NCI-H1105 (cell line): ENCODE measurements around the gene TRAF3IP1.

Source experiments
- DNase-seq: peaks from one replicate; lab custom pipeline; 2025; lab: John Stamatoyannopoulos, UW

TRAF3IP1 gene

DNA sequence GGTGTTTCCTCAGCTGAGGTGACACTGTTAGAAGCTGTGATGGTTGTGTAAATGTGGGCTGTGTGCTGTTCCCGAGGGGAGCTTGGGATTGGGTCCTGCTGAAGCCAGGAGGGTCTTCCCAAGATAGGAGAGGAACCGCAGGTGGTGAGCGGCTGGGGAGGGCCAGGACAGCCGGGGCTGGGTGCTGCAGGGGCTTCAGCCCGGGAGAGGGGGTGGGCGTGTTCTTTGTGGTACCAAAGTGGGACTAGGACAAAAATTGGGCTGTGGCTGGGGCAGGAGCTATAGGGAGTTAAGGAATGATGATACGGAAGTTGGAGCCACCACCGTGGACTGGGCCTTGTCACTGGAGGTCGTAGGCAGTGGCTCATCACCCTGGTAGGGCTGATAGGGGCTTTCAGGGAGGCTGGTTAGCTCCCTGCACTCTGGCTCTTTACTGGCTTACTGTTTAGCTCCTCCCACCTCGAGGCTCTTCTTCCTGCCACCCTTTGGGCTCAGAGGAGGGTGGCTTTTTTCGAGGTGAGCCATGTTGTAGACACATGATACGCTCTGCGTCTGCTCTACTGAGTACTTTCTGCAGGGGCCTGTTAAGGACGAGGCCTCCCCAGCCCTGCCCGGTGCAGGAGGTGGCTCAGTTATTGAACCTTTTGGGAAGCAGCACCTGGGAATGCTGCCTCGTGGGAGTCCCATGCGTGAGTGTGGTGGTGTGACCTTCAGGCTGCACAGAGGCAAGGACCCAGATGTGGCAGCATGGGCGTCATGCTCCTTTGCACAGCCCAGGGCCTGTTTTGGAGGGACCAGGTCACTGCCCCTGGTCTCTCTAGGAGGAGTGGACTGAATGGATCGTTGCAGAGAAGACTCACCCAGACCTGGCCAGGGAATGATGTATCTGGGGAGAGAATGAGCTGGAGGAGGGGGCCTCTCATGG, 128.0 kb downstream of the TRAF3IP1 start:
- no peak for DNase-seq

DNA sequence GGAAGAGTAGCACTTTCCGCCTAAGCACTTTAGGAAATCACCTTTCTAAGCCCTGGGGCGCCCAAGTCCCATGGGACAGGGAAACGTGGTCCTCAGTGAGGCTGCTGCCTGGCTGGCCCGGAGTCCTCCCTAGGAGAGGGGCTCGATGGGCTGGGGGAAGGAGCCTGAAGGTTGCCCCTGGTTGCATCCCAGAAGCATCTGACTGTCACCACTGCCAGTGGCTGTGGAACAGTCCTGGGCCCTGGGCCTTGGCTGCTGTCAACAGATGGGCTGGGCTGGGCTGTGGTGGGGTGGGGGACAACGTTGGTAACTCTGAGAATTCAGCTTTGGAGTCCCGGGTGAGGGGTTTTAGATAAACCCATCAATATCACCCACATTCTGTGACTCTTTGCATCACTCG, 128.9 kb downstream of the TRAF3IP1 start:
- no peak for DNase-seq

DNA sequence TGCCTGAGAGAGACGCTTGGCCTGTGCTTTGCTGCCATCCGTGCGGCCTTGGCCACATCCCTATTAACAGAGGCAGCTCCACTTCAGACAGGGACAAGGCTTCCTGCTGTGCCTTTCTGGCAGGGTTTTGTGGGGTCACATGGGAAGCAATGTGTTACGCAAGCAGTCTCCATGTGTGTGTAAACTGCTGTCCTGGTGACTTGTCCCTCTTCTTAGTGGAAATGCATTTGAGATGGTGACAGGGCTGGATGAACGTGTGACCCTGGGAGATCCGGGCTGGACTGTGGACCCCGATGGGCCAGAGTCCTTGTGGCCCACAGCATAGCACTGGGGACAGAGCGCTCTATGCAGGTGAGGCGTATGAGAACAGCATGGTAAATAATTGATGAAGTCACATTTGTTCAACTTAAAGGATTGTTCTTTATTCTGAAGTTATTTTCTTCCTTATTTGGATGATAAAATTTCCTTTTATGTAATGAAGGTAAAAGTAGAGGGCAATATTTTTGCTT, 129.6 kb downstream of the TRAF3IP1 start:
- DNase-seq, result no peak

DNA sequence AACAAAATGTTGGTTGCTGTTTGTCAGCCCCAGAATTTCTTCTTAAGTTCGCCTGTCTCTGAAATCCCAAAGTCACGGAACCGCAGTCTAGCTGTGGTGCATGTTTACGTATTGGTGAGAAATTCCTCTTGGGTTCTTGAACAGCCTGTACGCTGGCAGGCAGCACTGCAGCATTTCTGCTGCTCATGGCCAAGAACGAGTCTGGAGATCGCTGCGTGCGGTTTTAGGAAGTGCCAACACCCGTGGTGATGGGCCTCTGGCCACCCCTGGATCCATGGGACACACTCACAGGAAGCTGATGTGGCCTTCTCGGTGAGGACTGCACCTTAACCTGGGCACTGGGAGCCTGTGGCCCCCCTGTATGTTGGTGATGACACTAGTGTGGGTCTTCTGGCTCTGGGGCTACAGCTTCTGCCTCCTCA, 130.1 kb downstream of the TRAF3IP1 start:
- no peak for DNase-seq
